GM23338 (cell line): ENCODE data around the gene NXPH3. TPM values are rescaled to one million over a fixed set of nuclear protein-coding genes. Genes with fewer than 3 reads are reported as not detected.

Experiments
- ATAC-seq: fragments of 200-7000 bp; cut with Tn5 transposase; 3 replicates; pipeline ENCODE4 v1.9.1; 2020
- DNase-seq: peaks from one replicate; pipeline ENCODE4 v3.0.0-alpha.2; 2015; ENCODE audit warnings: low spot score
- H2AFZ ChIP-seq: fragments of 200-600 bp; sonication (generic); 2 replicates; pipeline ENCODE4 v1.8.0; 2016; ENCODE audit warnings: antibody characterized with exemption, mild to moderate bottlenecking, moderate library complexity
- H3F3A ChIP-seq: fragments of 200-600 bp; sonication (generic); replicated peaks from 2 replicates; pipeline ENCODE4 v1.8.0; 2017; ENCODE audit warnings: antibody characterized with exemption, mixed run types, low read depth
- H3K27ac ChIP-seq: fragments of 200-600 bp; sonication (generic); 2 replicates; pipeline ENCODE4 v1.6.1; 2016; ENCODE audit warnings: low read depth
- H3K27me3 ChIP-seq: fragments of 200-600 bp; sonication (generic); 2 replicates; pipeline ENCODE4 v1.8.0; 2016; ENCODE audit warnings: mild to moderate bottlenecking, mixed run types, moderate library complexity; ENCODE audit not compliant: insufficient read depth
- H3K36me3 ChIP-seq: fragments of 200-600 bp; sonication (generic); 2 replicates; pipeline ENCODE4 v1.8.0; 2016; ENCODE audit warnings: mild to moderate bottlenecking; ENCODE audit not compliant: insufficient read depth
- H3K4me1 ChIP-seq: fragments of 200-600 bp; sonication (generic); 2 replicates; pipeline ENCODE4 v1.8.0; 2016; ENCODE audit warnings: mild to moderate bottlenecking, moderate library complexity; ENCODE audit not compliant: insufficient read depth
- H3K4me2 ChIP-seq: fragments of 200-600 bp; sonication (generic); 2 replicates; pipeline ENCODE4 v1.7.1; 2017; ENCODE audit warnings: mixed run types
- H3K4me3 ChIP-seq: fragments of 200-600 bp; sonication (generic); 2 replicates; pipeline ENCODE4 v1.6.1; 2016; ENCODE audit warnings: mixed run types
- H3K79me2 ChIP-seq: fragments of 200-600 bp; sonication (generic); replicated peaks from 2 replicates; pipeline ENCODE4 v1.8.0; 2017; ENCODE audit warnings: mild to moderate bottlenecking; ENCODE audit not compliant: insufficient read depth
- H3K9me2 ChIP-seq: fragments of 200-600 bp; sonication (generic); 2 replicates; pipeline ENCODE4 v1.8.0; 2017; ENCODE audit not compliant: insufficient read depth
- H4K20me1 ChIP-seq: fragments of 200-600 bp; sonication (generic); replicated peaks from 2 replicates; pipeline ENCODE4 v1.8.0; 2017; ENCODE audit warnings: mild to moderate bottlenecking; ENCODE audit not compliant: insufficient read depth
- H3K27ac Mint-ChIP-seq: 2 replicates; pipeline ENCODE4 v1.8.0; 2020; ENCODE audit warnings: inconsistent platforms, mild to moderate bottlenecking, moderate library complexity, mixed read lengths
- H3K27me3 Mint-ChIP-seq: 3 replicates; pipeline ENCODE4 v1.8.0; 2022; ENCODE audit warnings: low read depth, mild to moderate bottlenecking, moderate library complexity, mixed read lengths, inconsistent platforms; ENCODE audit not compliant: insufficient read depth, poor library complexity
- H3K36me3 Mint-ChIP-seq: 3 replicates; pipeline ENCODE4 v1.8.0; 2021; ENCODE audit warnings: low read depth, mild to moderate bottlenecking, inconsistent platforms, moderate library complexity, mixed read lengths
- H3K4me1 Mint-ChIP-seq: 3 replicates; pipeline ENCODE4 v1.8.0; 2020; ENCODE audit warnings: mild to moderate bottlenecking, inconsistent platforms, mixed read lengths
- H3K4me3 Mint-ChIP-seq: 3 replicates; pipeline ENCODE4 v1.8.0; 2021; ENCODE audit warnings: moderate library complexity, mild to moderate bottlenecking, inconsistent platforms, mixed read lengths
- H3K9me3 Mint-ChIP-seq: 3 replicates; pipeline ENCODE4 v1.8.0; 2020; ENCODE audit warnings: moderate library complexity, mild to moderate bottlenecking, inconsistent platforms, mixed read lengths
- CREB1 ChIP-seq: fragments of 250-450 bp; sonication (Bioruptor Pico); IDR thresholded peaks from 2 replicates; pipeline ENCODE4 v1.5.0; 2020; ENCODE audit warnings: low read depth, mild to moderate bottlenecking, moderate library complexity
- EZH2phosphoT487 ChIP-seq: fragments of 200-600 bp; sonication (generic); IDR thresholded peaks from one replicate; pipeline ENCODE4 v1.8.1; 2018; ENCODE audit warnings: antibody characterized with exemption; ENCODE audit not compliant: unreplicated experiment
- POLR2AphosphoS5 ChIP-seq: IDR thresholded peaks from 2 replicates; pipeline ENCODE4 v1.6.1; 2016; ENCODE audit warnings: antibody characterized with exemption, low read depth
- polyA plus RNA-seq: library from polyadenylated mRNA; unstranded; fragments of >200 nt; fragmentation: Nextera tagmentation; extraction: Ambion mirVana; gene quantifications from 2 replicates; pipeline ENCODE4 v1.2.1, GENCODE V29; 2016
- total RNA-seq: library from RNA; depleted of rRNA; stranded (reverse); fragments of >200 nt; shearing (Covaris generic); gene quantifications from 2 replicates; pipeline ENCODE4 v1.2.3, GENCODE V29; 2014
- TF ChIP-seq, protein P1 (sequence below): IDR thresholded peaks from 2 replicates; pipeline ENCODE4 v1.6.1; 2016; ENCODE audit warnings: antibody characterized with exemption
- TF ChIP-seq, protein P2 (sequence below): fragments of 250-450 bp; sonication (Bioruptor Pico); IDR thresholded peaks from 2 replicates; pipeline ENCODE4 v1.5.0; 2020; ENCODE audit warnings: mild to moderate bottlenecking, moderate library complexity
- TF ChIP-seq, protein P3 (sequence below): IDR thresholded peaks from one replicate; pipeline ENCODE4 v1.6.1; 2018; ENCODE audit warnings: antibody characterized with exemption; ENCODE audit not compliant: unreplicated experiment
- TF ChIP-seq, protein P4 (sequence below), 2 experiments: fragments of 200-600 bp in 1 of 2; sonication (generic) in 1 of 2; conservative IDR thresholded peaks; 2 replicates each; pipeline versions ENCODE4 v1.5.1 to v1.6.1; 2016 to 2017; ENCODE audit warnings: antibody characterized with exemption in 2 of 2, low read depth in 2 of 2, mild to moderate bottlenecking in 2 of 2, moderate library complexity in 1 of 2

Gene NXPH3
- total and polyA plus RNA-seq, 2 experiments from 2014 or later, result 0.23 to 2.7 TPM

DNA sequence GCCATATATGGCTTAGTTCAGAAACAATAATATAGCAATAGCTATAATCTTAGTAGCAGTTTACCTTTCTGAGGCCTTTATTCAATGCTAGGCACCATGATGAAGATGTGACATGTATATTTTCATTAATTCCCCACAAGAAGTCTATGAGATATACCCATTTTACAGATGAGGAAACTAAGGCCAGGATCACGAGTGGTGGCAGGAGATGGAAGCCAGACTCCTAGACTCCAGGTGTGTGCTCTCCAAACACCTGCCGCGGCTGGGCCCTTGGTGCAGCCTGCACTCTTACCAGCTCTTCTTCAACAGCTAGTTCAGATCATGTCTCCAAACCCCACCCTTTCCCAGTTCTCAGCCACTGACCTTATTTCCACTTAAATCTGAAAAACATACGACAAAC lies 15.2 kb downstream of the NXPH3 start:
- no peak overlapping the region for H3K4me2 ChIP-seq
- TF ChIP-seq, protein P1, sequence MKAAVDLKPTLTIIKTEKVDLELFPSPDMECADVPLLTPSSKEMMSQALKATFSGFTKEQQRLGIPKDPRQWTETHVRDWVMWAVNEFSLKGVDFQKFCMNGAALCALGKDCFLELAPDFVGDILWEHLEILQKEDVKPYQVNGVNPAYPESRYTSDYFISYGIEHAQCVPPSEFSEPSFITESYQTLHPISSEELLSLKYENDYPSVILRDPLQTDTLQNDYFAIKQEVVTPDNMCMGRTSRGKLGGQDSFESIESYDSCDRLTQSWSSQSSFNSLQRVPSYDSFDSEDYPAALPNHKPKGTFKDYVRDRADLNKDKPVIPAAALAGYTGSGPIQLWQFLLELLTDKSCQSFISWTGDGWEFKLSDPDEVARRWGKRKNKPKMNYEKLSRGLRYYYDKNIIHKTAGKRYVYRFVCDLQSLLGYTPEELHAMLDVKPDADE, result no peak
- TF ChIP-seq CREB1 (no peak), POLR2AphosphoS5 (no peak), EZH2phosphoT487 (no peak)
- TF ChIP-seq, protein P2, sequence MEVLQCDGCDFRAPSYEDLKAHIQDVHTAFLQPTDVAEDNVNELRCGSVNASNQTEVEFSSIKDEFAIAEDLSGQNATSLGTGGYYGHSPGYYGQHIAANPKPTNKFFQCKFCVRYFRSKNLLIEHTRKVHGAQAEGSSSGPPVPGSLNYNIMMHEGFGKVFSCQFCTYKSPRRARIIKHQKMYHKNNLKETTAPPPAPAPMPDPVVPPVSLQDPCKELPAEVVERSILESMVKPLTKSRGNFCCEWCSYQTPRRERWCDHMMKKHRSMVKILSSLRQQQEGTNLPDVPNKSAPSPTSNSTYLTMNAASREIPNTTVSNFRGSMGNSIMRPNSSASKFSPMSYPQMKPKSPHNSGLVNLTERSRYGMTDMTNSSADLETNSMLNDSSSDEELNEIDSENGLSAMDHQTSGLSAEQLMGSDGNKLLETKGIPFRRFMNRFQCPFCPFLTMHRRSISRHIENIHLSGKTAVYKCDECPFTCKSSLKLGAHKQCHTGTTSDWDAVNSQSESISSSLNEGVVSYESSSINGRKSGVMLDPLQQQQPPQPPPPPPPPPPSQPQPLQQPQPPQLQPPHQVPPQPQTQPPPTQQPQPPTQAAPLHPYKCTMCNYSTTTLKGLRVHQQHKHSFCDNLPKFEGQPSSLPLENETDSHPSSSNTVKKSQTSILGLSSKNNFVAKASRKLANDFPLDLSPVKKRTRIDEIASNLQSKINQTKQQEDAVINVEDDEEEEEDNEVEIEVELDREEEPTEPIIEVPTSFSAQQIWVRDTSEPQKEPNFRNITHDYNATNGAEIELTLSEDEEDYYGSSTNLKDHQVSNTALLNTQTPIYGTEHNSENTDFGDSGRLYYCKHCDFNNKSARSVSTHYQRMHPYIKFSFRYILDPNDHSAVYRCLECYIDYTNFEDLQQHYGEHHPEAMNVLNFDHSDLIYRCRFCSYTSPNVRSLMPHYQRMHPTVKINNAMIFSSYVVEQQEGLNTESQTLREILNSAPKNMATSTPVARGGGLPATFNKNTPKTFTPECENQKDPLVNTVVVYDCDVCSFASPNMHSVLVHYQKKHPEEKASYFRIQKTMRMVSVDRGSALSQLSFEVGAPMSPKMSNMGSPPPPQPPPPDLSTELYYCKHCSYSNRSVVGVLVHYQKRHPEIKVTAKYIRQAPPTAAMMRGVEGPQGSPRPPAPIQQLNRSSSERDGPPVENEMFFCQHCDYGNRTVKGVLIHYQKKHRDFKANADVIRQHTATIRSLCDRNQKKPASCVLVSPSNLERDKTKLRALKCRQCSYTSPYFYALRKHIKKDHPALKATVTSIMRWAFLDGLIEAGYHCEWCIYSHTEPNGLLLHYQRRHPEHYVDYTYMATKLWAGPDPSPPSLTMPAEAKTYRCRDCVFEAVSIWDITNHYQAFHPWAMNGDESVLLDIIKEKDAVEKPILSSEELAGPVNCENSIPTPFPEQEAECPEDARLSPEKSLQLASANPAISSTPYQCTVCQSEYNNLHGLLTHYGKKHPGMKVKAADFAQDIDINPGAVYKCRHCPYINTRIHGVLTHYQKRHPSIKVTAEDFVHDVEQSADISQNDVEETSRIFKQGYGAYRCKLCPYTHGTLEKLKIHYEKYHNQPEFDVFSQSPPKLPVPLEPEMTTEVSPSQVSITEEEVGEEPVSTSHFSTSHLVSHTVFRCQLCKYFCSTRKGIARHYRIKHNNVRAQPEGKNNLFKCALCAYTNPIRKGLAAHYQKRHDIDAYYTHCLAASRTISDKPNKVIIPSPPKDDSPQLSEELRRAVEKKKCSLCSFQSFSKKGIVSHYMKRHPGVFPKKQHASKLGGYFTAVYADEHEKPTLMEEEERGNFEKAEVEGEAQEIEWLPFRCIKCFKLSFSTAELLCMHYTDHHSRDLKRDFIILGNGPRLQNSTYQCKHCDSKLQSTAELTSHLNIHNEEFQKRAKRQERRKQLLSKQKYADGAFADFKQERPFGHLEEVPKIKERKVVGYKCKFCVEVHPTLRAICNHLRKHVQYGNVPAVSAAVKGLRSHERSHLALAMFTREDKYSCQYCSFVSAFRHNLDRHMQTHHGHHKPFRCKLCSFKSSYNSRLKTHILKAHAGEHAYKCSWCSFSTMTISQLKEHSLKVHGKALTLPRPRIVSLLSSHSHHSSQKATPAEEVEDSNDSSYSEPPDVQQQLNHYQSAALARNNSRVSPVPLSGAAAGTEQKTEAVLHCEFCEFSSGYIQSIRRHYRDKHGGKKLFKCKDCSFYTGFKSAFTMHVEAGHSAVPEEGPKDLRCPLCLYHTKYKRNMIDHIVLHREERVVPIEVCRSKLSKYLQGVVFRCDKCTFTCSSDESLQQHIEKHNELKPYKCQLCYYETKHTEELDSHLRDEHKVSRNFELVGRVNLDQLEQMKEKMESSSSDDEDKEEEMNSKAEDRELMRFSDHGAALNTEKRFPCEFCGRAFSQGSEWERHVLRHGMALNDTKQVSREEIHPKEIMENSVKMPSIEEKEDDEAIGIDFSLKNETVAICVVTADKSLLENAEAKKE, result no peak

DNA sequence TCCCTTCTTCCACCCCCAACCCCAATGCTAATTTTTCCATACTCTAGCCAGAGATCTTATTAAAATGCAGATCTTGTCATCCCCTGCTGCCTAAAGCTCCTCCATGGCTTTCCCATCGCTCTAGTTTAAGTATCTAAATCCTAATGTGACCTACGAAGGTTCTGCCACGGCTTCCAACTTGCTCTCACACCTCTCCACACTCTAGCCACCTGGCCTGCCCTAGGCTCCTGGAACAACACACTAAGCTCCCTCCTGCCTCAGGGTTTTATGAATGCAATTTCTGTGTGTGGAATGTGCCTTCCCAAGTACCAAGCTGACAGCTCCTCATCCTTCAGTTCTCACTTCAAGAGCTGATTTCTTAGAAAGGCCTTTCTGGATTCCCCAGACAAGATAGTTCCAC lies 16.6 kb downstream of the NXPH3 start:
- no peaks in the 10 kb centered on the region for H3K36me3 ChIP-seq
- no peaks in the 10 kb centered on the region for H3F3A ChIP-seq
- H3K4me1 Mint-ChIP-seq, result peaks cover 11% of the 10 kb centered on the region; the same call in 2 of the 3 replicates
- H3K4me1 ChIP-seq, result no peaks in the 10 kb centered on the region
- no peak for ATAC-seq
- no peaks in the 10 kb centered on the region; the same call in 2 of the 3 replicates for H3K9me3 Mint-ChIP-seq
- H3K27ac ChIP-seq, result no peak overlapping the region
- no peak for DNase-seq
- no peak overlapping the region for H3K4me3 Mint-ChIP-seq
- H2AFZ ChIP-seq, result no peak overlapping the region
- H3K36me3 Mint-ChIP-seq, result no peaks in the 10 kb centered on the region
- H3K27me3 Mint-ChIP-seq, result peaks cover 7% of the 10 kb centered on the region
- H3K27ac Mint-ChIP-seq, result no peak overlapping the region
- H3K9me2 ChIP-seq, result no peaks in the 10 kb centered on the region
- no peaks in the 10 kb centered on the region; the same call in 1 of the 2 replicates for H4K20me1 ChIP-seq
- H3K27me3 ChIP-seq, result no peaks in the 10 kb centered on the region
- H3K4me3 ChIP-seq, result no peak overlapping the region
- H3K79me2 ChIP-seq, result no peaks in the 10 kb centered on the region
- no peak overlapping the region for H3K4me2 ChIP-seq
- TF ChIP-seq, protein P3, sequence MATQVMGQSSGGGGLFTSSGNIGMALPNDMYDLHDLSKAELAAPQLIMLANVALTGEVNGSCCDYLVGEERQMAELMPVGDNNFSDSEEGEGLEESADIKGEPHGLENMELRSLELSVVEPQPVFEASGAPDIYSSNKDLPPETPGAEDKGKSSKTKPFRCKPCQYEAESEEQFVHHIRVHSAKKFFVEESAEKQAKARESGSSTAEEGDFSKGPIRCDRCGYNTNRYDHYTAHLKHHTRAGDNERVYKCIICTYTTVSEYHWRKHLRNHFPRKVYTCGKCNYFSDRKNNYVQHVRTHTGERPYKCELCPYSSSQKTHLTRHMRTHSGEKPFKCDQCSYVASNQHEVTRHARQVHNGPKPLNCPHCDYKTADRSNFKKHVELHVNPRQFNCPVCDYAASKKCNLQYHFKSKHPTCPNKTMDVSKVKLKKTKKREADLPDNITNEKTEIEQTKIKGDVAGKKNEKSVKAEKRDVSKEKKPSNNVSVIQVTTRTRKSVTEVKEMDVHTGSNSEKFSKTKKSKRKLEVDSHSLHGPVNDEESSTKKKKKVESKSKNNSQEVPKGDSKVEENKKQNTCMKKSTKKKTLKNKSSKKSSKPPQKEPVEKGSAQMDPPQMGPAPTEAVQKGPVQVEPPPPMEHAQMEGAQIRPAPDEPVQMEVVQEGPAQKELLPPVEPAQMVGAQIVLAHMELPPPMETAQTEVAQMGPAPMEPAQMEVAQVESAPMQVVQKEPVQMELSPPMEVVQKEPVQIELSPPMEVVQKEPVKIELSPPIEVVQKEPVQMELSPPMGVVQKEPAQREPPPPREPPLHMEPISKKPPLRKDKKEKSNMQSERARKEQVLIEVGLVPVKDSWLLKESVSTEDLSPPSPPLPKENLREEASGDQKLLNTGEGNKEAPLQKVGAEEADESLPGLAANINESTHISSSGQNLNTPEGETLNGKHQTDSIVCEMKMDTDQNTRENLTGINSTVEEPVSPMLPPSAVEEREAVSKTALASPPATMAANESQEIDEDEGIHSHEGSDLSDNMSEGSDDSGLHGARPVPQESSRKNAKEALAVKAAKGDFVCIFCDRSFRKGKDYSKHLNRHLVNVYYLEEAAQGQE, result no peak
- TF ChIP-seq EZH2phosphoT487, result no peak
- TF ChIP-seq, protein P4, sequence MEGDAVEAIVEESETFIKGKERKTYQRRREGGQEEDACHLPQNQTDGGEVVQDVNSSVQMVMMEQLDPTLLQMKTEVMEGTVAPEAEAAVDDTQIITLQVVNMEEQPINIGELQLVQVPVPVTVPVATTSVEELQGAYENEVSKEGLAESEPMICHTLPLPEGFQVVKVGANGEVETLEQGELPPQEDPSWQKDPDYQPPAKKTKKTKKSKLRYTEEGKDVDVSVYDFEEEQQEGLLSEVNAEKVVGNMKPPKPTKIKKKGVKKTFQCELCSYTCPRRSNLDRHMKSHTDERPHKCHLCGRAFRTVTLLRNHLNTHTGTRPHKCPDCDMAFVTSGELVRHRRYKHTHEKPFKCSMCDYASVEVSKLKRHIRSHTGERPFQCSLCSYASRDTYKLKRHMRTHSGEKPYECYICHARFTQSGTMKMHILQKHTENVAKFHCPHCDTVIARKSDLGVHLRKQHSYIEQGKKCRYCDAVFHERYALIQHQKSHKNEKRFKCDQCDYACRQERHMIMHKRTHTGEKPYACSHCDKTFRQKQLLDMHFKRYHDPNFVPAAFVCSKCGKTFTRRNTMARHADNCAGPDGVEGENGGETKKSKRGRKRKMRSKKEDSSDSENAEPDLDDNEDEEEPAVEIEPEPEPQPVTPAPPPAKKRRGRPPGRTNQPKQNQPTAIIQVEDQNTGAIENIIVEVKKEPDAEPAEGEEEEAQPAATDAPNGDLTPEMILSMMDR (conservative IDR thresholded peaks at IDR 0.05; ENCODE audit: low read depth in 2 of 2), result no peak
- TF ChIP-seq, protein P1, result no peak
- no peak for TF ChIP-seq POLR2AphosphoS5

More for the DNA sequence above, 15.2 kb downstream of the NXPH3 start:
- Histone ChIP-seq H3K27ac (no peak overlapping the region), H2AFZ (no peak overlapping the region), H3K9me2 (no peaks in the 10 kb centered on the region), H3F3A (0 out of 2 replicates have a peak, but pooled peaks cover 3% of the 10 kb centered on the region), H3K4me1 (no peaks in the 10 kb centered on the region), H3K4me3 (no peak overlapping the region), H3K79me2 (no peaks in the 10 kb centered on the region), H4K20me1 (no peaks in the 10 kb centered on the region; the same call in 1 of the 2 replicates), H3K36me3 (no peaks in the 10 kb centered on the region), H3K27me3 (no peaks in the 10 kb centered on the region)
- no peak overlapping the region for H3K27ac Mint-ChIP-seq
- no peak for ATAC-seq
- H3K4me1 Mint-ChIP-seq, result peaks cover 11% of the 10 kb centered on the region; the same call in 2 of the 3 replicates
- peaks cover 7% of the 10 kb centered on the region for H3K27me3 Mint-ChIP-seq
- no peaks in the 10 kb centered on the region; the same call in 2 of the 3 replicates for H3K36me3 Mint-ChIP-seq
- DNase-seq, result no peak
- H3K9me3 Mint-ChIP-seq, result no peaks in the 10 kb centered on the region; the same call in 2 of the 3 replicates
- no peak overlapping the region for H3K4me3 Mint-ChIP-seq
